BE2C (cell line): ENCODE data around the gene ARSI.

ENCODE experiments used
- DNase-seq: peaks from one replicate; pipeline ENCODE4 v3.0.0-alpha.2; 2020
- H3K27me3 ChIP-seq: fragments of 250-450 bp; sonication (Bioruptor Pico); 2 replicates; pipeline ENCODE4 v1.5.1; 2020; ENCODE audit warnings: mild to moderate bottlenecking
- H3K36me3 ChIP-seq: fragments of 250-450 bp; sonication (Bioruptor Pico); 2 replicates; pipeline ENCODE4 v1.5.1; 2020; ENCODE audit warnings: mild to moderate bottlenecking
- H3K4me1 ChIP-seq: fragments of 250-450 bp; sonication (Bioruptor Pico); 2 replicates; pipeline ENCODE4 v1.5.1; 2020
- H3K4me3 ChIP-seq: 2 replicates; pipeline ENCODE4 v1.5.1; 2011; ENCODE audit warnings: low read depth, low read length
- H3K9me3 ChIP-seq: fragments of 250-450 bp; sonication (Bioruptor Pico); 2 replicates; pipeline ENCODE4 v1.5.1; 2020
- TF ChIP-seq, protein P1 (sequence below): IDR thresholded peaks from 2 replicates; pipeline ENCODE4 v1.5.1; 2012; ENCODE audit warnings: mild to moderate bottlenecking, low read depth, low read length

The ARSI gene

DNA sequence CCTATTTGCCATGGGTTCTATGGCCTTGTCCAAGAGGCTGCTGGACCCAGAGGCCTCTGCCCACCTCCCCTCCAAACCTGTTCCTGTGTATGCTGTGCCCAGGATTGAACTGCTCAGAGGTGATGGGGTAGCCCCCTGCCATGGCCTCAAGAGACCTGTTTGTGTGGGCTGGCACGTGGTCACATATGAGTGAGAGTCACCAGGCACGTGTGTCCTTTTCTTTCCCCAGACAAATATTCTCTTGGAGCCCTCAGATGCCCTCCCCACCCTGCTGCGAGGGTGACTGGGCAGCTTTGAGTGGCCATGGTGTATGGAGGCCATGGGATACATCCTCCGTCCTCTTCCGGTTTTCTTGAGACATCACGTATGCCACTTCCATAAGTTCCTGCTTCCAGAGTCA, 43.9 kb upstream of the ARSI start:
- H3K9me3 ChIP-seq, result no peaks in the 10 kb centered on the region
- H3K4me3 ChIP-seq, result no peak overlapping the region
- H3K27me3 ChIP-seq, result no peaks in the 10 kb centered on the region
- no peaks in the 10 kb centered on the region for H3K36me3 ChIP-seq
- no peak for DNase-seq
- H3K4me1 ChIP-seq, result peaks cover 8% of the 10 kb centered on the region; the same call in 1 of the 2 replicates
- TF ChIP-seq, protein P1, sequence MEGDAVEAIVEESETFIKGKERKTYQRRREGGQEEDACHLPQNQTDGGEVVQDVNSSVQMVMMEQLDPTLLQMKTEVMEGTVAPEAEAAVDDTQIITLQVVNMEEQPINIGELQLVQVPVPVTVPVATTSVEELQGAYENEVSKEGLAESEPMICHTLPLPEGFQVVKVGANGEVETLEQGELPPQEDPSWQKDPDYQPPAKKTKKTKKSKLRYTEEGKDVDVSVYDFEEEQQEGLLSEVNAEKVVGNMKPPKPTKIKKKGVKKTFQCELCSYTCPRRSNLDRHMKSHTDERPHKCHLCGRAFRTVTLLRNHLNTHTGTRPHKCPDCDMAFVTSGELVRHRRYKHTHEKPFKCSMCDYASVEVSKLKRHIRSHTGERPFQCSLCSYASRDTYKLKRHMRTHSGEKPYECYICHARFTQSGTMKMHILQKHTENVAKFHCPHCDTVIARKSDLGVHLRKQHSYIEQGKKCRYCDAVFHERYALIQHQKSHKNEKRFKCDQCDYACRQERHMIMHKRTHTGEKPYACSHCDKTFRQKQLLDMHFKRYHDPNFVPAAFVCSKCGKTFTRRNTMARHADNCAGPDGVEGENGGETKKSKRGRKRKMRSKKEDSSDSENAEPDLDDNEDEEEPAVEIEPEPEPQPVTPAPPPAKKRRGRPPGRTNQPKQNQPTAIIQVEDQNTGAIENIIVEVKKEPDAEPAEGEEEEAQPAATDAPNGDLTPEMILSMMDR, result no peak

DNA sequence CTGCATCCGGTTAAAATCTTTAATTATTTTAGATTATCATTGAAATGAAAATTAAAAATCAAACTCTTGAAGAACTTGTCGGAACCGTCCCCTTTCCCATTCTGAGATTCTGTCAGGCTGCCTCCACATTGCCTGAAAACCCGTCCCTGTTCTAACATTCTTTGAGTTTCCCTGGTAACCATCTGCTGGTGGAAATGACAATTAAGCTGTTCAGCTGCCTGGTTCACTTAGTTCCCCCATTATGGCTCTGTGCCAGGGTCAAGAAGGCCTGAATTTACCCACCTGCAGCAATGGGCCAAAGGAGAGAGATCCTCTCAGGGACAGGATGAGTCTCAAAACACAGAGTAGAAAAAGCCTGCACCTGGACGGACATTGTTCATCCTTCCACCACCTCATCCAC, 43.0 kb upstream of the ARSI start:
- Histone ChIP-seq H3K36me3 (no peaks in the 10 kb centered on the region), H3K27me3 (no peaks in the 10 kb centered on the region), H3K4me3 (no peak overlapping the region), H3K9me3 (no peaks in the 10 kb centered on the region), H3K4me1 (peaks cover 5% of the 10 kb centered on the region; the same call in 1 of the 2 replicates)
- TF ChIP-seq, protein P1, result no peak
- DNase-seq, result peak; percentile 42

DNA sequence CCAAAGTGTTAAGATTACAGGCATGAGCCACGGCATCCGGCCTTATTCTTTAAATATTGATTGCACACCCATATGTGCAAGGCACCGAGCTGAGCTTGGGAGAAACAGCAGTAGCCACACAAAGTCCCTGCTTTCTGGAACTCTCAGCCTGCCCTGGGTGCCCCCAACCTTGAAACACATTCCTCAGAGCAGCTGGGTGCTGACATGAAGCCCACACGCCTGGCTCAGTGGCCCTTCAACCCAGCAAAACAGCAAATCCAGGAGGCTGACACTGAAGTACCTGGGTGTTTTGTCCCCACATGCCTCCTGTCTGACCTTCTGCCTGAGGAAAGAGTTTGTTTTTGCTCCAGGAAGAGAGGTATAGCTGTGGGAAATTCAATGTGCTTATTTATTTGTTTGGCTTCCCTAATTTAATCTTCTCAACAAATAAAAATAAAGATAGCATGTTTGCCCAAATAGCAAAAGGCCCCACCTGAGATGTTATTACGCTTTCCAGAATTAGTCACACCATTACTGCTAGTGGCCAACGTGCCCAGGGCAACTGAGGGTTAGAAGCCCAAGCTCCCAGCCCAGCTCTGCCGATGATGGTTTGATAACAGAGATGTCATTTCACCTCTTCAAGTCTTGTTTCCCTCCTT, 41.4 kb upstream of the ARSI start:
- Histone ChIP-seq H3K27me3 (no peaks in the 10 kb centered on the region), H3K9me3 (no peaks in the 10 kb centered on the region), H3K36me3 (no peaks in the 10 kb centered on the region), H3K4me1 (peaks cover 5% of the 10 kb centered on the region; the same call in 1 of the 2 replicates), H3K4me3 (no peak overlapping the region)
- TF ChIP-seq, protein P1, result no peak
- no peak for DNase-seq

DNA sequence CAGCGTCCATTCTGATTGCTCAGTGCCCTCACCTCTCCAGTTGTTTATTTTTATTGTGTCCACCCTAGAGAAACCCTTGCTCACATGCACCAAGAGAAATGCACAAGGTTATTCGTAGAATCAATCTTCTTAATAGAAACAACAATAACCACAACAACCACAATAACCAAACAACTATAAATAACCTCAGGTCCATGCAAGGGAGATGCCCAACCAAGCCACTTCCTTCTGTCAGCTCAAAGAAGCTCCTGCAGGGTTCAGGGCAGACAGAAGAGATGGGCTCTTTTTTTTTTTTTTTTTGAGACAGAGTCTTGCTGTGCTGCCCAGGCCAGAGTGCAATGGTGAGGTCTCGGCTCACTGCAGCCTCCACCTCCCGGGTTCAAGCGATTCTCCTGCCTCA, 39.9 kb upstream of the ARSI start:
- TF ChIP-seq, protein P1, result no peak
- peaks cover 5% of the 10 kb centered on the region; the same call in 1 of the 2 replicates for H3K4me1 ChIP-seq
- H3K36me3 ChIP-seq, result no peaks in the 10 kb centered on the region
- H3K9me3 ChIP-seq, result no peaks in the 10 kb centered on the region
- DNase-seq, result no peak
- no peaks in the 10 kb centered on the region for H3K27me3 ChIP-seq
- H3K4me3 ChIP-seq, result no peak overlapping the region

DNA sequence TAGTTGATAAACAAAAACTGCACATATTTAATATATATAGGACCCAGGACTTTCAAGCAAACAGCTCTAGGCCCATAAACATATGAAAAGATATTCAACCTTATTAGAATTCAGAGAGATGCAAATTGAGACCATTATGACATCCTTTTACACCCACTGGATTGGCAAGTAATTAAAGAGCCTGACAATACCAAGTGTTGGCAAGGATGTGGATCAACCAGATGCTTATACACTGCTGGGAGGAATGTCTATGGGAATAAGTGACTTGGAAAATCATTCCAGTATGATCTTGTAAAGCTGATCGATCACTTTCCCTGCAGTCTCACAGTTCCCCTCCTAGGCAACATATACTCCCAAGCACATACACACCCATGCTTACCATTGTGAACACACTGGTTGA, 39.3 kb upstream of the ARSI start:
- Histone ChIP-seq H3K9me3 (no peaks in the 10 kb centered on the region), H3K4me1 (peaks cover 5% of the 10 kb centered on the region; the same call in 1 of the 2 replicates), H3K36me3 (no peaks in the 10 kb centered on the region), H3K27me3 (no peaks in the 10 kb centered on the region), H3K4me3 (no peak overlapping the region)
- TF ChIP-seq, protein P1, result no peak
- no peak for DNase-seq

DNA sequence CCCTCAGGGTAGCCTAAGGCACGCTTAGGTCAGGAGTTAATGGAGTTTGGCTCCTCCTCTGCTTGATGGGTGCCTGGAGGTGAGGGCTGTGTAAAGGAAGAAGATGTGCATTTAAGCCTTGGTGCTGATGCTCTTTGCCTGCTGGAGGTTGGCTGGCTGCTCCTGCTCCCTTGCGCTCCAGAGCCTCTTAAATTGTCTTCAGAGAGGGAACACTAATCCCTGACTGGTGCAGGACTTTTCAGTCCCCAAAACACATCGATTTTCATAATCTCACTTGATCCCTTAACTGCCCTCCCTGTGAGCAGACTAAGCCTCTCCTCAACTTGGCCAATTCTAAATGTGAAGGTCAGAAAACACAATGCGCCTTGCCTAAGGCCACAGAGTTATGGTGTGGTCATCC, 38.6 kb upstream of the ARSI start:
- Histone ChIP-seq H3K36me3 (no peaks in the 10 kb centered on the region), H3K4me3 (no peak overlapping the region), H3K9me3 (no peaks in the 10 kb centered on the region), H3K4me1 (peaks cover 5% of the 10 kb centered on the region; the same call in 1 of the 2 replicates), H3K27me3 (no peaks in the 10 kb centered on the region)
- TF ChIP-seq, protein P1, result no peak
- no peak for DNase-seq
